CD4-positive, alpha-beta T cell treated with Interleukin-4 for 4 hours (primary cell): ENCODE results near the gene SPRR1B.
"Not testable (repeated sequence)": the region's sequence is repeated elsewhere in the genome, so short reads cannot be mapped to it uniquely, and the experiment has no call there.

Experiments used
- DNase-seq: peaks from one replicate; pipeline ENCODE4 v3.0.0-alpha.2; 2020

Gene SPRR1B

GRCh38 chr1:153040950-153041631 lies 10.1 kb downstream of the SPRR1B start, which contains the start of gene SPRR2D:
TSS of gene SPRR2D (minus strand) at chr1:153041120. CDS start at chr1:153040346, 774 bp downstream.
- no peak for DNase-seq

GRCh38 chr1:153049211-153049610 lies 18.2 kb downstream of the SPRR1B start:
- DNase-seq, result no peak

- not testable (repeated sequence) for DNase-seq
Observed at GRCh38 chr1:153056111-153056510, 25.1 kb downstream of the SPRR1B start.

- DNase-seq, result no peak
Observed at GRCh38 chr1:153057375-153057774, 26.4 kb downstream of the SPRR1B start, which contains the start of gene SPRR2A. TSS of gene SPRR2A (minus strand) at chr1:153057512. CDS start at chr1:153056735, 777 bp downstream.

- DNase-seq, result no peak
Observed at GRCh38 chr1:153058154-153058553, 27.2 kb downstream of the SPRR1B start.

- DNase-seq, result no peak
Observed at GRCh38 chr1:153058826-153059784, 28.1 kb downstream of the SPRR1B start.

- no peak for DNase-seq
Observed at GRCh38 chr1:153070243-153070642, 39.2 kb downstream of the SPRR1B start.

- no peak for DNase-seq
Observed at GRCh38 chr1:153071511-153071910, 40.5 kb downstream of the SPRR1B start, which contains the start of gene SPRR2B. TSS of gene SPRR2B (minus strand) at chr1:153071611. CDS start at chr1:153070839, 772 bp downstream.

- DNase-seq, result no peak
Observed at GRCh38 chr1:153072806-153073726, 42.1 kb downstream of the SPRR1B start.

GRCh38 chr1:153081736-153082135 lies 50.7 kb downstream of the SPRR1B start:
- DNase-seq, result no peak
